Prostate gland (tissue), 2 donors: ENCODE data around the gene NUDT11. TPM values are rescaled to one million over a fixed set of nuclear protein-coding genes. Genes with fewer than 3 reads are reported as not detected.
"Not testable (repeated sequence)": the region's sequence is repeated elsewhere in the genome, so short reads cannot be mapped to it uniquely, and the experiment has no call there.

ENCODE experiments used
- DNase-seq: peaks from one replicate; pipeline ENCODE4 v3.0.0-alpha.2; 2019; ENCODE audit warnings: low spot score
- H3K27ac ChIP-seq, 2 donors: fragments of 200-600 bp; sonication (generic); 2 replicates each; pipeline ENCODE4 v1.5.1; 2017 to 2019
- H3K27me3 ChIP-seq: fragments of 200-600 bp; sonication (generic); replicated peaks from 2 replicates; pipeline ENCODE4 v1.5.1; 2019; ENCODE audit not compliant: insufficient read depth
- H3K36me3 ChIP-seq, 2 donors: fragments of 200-600 bp; sonication (generic); 1 replicate in 1 of 2; 2 replicates in 1 of 2; pipeline versions ENCODE4 v1.5.1 to v1.8.1; 2017 to 2019
- H3K4me1 ChIP-seq: fragments of 200-600 bp; sonication (generic); replicated peaks from 2 replicates; pipeline ENCODE4 v1.5.1; 2019
- H3K4me3 ChIP-seq, 2 donors: fragments of 200-600 bp; sonication (generic); 2 replicates each; pipeline ENCODE4 v1.5.1; 2017 to 2019
- H3K9me3 ChIP-seq: fragments of 200-600 bp; sonication (generic); 2 replicates; pipeline ENCODE4 v1.5.1; 2017
- POLR2A ChIP-seq: fragments of 450-650 bp; IDR thresholded peaks from one replicate; pipeline ENCODE4 v1.6.1; 2016; ENCODE audit warnings: antibody characterized with exemption, mild to moderate bottlenecking
- POLR2AphosphoS5 ChIP-seq: sonication (generic); formaldehyde crosslinking; IDR thresholded peaks from one replicate; pipeline ENCODE4 v1.6.1; 2017; ENCODE audit warnings: antibody characterized with exemption
- WGBS: methylation state at CpG from one replicate; pipeline ENCODE4 v1.1.5; 2018; 5-methylcytosine and 5-hydroxymethylcytosine counted together
- intact Hi-C: fragments of 100-400 bp; cut with DNase I; formaldehyde crosslinking; loops from one replicate; pipeline ENCODE4 v1.14.2; 2022
- total RNA-seq, 2 donors: library from RNA; depleted of rRNA; stranded (reverse); fragments of >200 nt; gene quantifications; one replicate each; pipeline ENCODE4 v1.1.0, GENCODE V29; 2016
- TF ChIP-seq, protein P1 (sequence below), 4 experiments: fragments of 200-600 bp in 2 of 4; fragments of 450-650 bp in 2 of 4; sonication (generic) in 2 of 4; IDR thresholded peaks; 1 replicate in 3 of 4; 2 replicates in 1 of 4; pipeline ENCODE4 v1.5.1; 2016 to 2019; ENCODE audit warnings: antibody characterized with exemption in 4 of 4, mild to moderate bottlenecking in 2 of 4, moderate library complexity in 2 of 4

The NUDT11 gene
- 100 to 1,000 TPM in 1 of 2 donors, 1 to 10 TPM in 1; 3.6 to 114 TPM for total RNA-seq

GRCh38 chrX:51496501-51497291 is at the start of gene NUDT11:
Gene NUDT11 (minus strand): TSS chrX:51496592. CDS start chrX:51496444, 148 bp downstream.
- Histone ChIP-seq H3K27me3 (no peaks in the 10 kb centered on the region), H3K9me3 (no peaks in the 10 kb centered on the region), H3K36me3 (no peaks in the 10 kb centered on the region), H3K4me3 (peak within 1 kb of the TSS; percentile 46 to 48), H3K27ac (peak within 1 kb of the TSS; percentile 53 to 65), H3K4me1 (no peaks in the 10 kb centered on the region)
- TF ChIP-seq, protein P1, sequence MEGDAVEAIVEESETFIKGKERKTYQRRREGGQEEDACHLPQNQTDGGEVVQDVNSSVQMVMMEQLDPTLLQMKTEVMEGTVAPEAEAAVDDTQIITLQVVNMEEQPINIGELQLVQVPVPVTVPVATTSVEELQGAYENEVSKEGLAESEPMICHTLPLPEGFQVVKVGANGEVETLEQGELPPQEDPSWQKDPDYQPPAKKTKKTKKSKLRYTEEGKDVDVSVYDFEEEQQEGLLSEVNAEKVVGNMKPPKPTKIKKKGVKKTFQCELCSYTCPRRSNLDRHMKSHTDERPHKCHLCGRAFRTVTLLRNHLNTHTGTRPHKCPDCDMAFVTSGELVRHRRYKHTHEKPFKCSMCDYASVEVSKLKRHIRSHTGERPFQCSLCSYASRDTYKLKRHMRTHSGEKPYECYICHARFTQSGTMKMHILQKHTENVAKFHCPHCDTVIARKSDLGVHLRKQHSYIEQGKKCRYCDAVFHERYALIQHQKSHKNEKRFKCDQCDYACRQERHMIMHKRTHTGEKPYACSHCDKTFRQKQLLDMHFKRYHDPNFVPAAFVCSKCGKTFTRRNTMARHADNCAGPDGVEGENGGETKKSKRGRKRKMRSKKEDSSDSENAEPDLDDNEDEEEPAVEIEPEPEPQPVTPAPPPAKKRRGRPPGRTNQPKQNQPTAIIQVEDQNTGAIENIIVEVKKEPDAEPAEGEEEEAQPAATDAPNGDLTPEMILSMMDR (IDR thresholded peaks at IDR 0.05), result no peak
- TF ChIP-seq POLR2A (no peak), POLR2AphosphoS5 (no peak)
- intact Hi-C loops, result no loop called here
- peak; percentile 38 for DNase-seq
- under 1% methylated on average over 47 of the region's 96 CpGs for WGBS

DNA sequence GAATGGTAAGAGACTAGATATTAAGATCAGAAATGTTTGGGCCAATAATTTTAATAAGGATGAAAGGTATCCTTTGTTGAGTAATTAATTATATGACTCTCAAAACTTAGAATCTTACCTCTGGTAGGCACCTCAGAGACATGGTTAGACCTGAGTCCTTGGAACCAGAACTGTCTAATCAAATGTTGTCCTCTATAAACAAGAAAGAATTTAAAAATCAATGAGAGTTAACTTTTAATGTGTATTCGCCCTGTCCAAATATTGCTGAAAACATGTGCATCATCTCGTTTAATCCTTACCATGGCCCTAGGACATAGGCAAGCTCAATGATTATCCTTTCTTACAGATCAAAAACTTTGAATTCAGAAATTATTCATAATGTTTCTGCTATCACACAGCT is 24.0 kb upstream of the NUDT11 start:
- WGBS, result 90% methylated on average over 2 of the region's 2 CpGs
- H3K9me3 ChIP-seq, result no peaks in the 10 kb centered on the region
- H3K27me3 ChIP-seq, result no peaks in the 10 kb centered on the region
- DNase-seq, result no peak
- no peak overlapping the region for H3K4me3 ChIP-seq
- intact Hi-C loops, result no loop called here
- no peak overlapping the region for H3K27ac ChIP-seq
- no peaks in the 10 kb centered on the region for H3K36me3 ChIP-seq
- TF ChIP-seq, protein P1 (IDR thresholded peaks at IDR 0.05), result no peak
- TF ChIP-seq POLR2AphosphoS5 (no peak), POLR2A (no peak)
- H3K4me1 ChIP-seq, result no peaks in the 10 kb centered on the region

- H3K9me3 ChIP-seq, H3K27ac ChIP-seq, DNase-seq, H3K4me3 ChIP-seq, intact Hi-C loops, H3K36me3 ChIP-seq, H3K4me1 ChIP-seq, H3K27me3 ChIP-seq: not testable (repeated sequence)
- 54% methylated on average over 2 of the region's 2 CpGs for WGBS
These were observed 22.7 kb upstream of the NUDT11 start for GRCh38 chrX:51519131-51519530.

DNA sequence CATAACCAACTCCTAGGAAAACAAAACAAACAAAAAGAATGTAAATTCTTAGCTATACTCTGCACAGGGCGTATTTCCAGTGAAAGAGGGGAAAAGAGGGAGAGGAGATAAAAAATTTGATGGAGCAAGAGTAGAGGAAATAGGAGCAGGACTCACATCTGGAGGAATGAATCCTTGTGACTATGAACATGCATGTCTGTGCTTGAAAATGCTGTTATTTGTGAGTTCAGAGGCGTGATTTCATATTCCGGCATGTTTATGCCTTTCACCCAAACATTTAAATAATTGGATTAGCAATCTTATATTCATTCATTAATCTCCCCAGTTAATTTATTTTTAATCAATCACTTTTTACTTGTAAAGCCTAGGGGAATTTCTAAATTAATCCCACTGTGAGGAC is 11.2 kb upstream of the NUDT11 start:
- no peaks in the 10 kb centered on the region for H3K36me3 ChIP-seq
- no peak for DNase-seq
- WGBS, result 75% methylated on average over 3 of the region's 3 CpGs
- no peak overlapping the region for H3K27ac ChIP-seq
- no peaks in the 10 kb centered on the region for H3K27me3 ChIP-seq
- no peak overlapping the region for H3K4me3 ChIP-seq
- TF ChIP-seq POLR2AphosphoS5 (no peak), POLR2A (no peak)
- TF ChIP-seq, protein P1 (IDR thresholded peaks at IDR 0.05), result no peak
- intact Hi-C loops, result no loop called here
- H3K4me1 ChIP-seq, result no peaks in the 10 kb centered on the region
- no peaks in the 10 kb centered on the region for H3K9me3 ChIP-seq

DNA sequence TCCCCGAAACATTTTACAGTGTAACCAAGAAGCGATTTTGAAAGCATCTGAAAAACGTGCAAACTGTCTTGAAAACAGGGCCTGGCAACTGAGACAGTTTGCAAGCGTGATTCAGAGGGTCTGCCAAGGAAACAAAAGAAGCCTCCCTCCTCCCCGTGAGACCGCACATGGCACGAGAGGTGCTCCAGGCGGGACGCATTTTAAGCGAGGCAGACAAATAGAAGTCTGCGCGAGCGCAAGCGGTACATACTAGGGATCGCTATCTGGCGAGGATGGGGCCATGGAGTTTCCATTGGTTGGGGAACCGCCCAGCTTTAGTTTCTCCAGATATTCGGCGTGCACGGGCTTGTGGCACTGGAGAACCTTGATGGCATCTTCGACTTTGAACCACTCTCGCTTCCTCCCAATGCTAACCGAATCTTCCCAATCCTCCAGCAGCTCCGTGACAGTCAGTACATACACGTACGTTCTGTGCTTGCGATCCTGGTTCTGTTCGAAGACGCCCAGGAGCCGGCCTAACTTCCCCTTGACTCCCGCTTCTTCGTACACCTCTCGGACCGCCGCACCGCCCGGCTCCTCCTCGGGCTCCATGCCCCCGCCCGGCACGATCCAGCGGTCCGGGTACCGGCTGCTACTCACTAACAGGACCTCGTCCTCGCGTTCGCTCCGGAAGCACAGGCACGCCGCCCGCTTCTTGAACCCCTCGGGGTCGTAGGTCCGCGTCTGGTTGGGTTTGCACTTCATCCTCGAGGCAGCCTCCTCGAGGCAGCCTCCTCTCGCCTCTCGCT is 497 bp downstream of the NUDT11 start:
- H3K9me3 ChIP-seq, H3K36me3 ChIP-seq, intact Hi-C loops, H3K27me3 ChIP-seq, H3K4me1 ChIP-seq, DNase-seq: not testable (repeated sequence)
- H3K27ac ChIP-seq, result peak overlapping the region; percentile 53 to 65
- H3K4me3 ChIP-seq, result peak overlapping the region; percentile 46 to 48
- 0% methylated on average over 10 of the region's 60 CpGs for WGBS
